PC-3 (cell line): ENCODE results near the gene TNFAIP8. TPM values are rescaled to one million over a fixed set of nuclear protein-coding genes. Genes with fewer than 3 reads are reported as not detected.

Experiments used
- ATAC-seq: fragments of 200-7000 bp; cut with Tn5 transposase; 2 replicates; pipeline ENCODE4 v1.9.1; 2020; ENCODE audit warnings: mild to moderate bottlenecking, moderate library complexity
- BruUV-seq: library from RNA; stranded (reverse); fragments of 400-500 nt; replicated peaks from 2 replicates; lab custom pipeline; 2021; lab: Mats Ljungman, UMichigan
- CTCF ChIA-PET: fragments of 300-600 bp; sonication (Branson Sonifier 250); formaldehyde crosslinking; loops from one replicate; lab custom pipeline; 2022; ENCODE audit warnings: antibody characterized with exemption; lab: Charles Lee
- POLR2A ChIA-PET: fragments of 300-600 bp; sonication (Branson Sonifier 250); formaldehyde crosslinking; loops from one replicate; lab custom pipeline; 2022; ENCODE audit warnings: antibody characterized with exemption; ENCODE audit not compliant: unreplicated experiment; lab: Charles Lee
- DNase-seq: peaks from one replicate; pipeline ENCODE4 v3.0.0-alpha.2; 2015
- H2AFZ ChIP-seq: fragments of 300-600 bp; sonication (generic); 2 replicates; pipeline ENCODE4 v1.6.0; 2016; ENCODE audit warnings: antibody characterized with exemption, low read length
- H3F3A ChIP-seq: fragments of 300-600 bp; sonication (generic); one replicate; pipeline ENCODE4 v1.6.0; 2017; ENCODE audit warnings: antibody characterized with exemption, low read length, control low read depth, mild to moderate bottlenecking; ENCODE audit not compliant: unreplicated experiment
- H3K27ac ChIP-seq: fragments of 300-600 bp; sonication (generic); 2 replicates; pipeline ENCODE4 v1.5.1; 2016; ENCODE audit warnings: mild to moderate bottlenecking, low read length
- H3K27me3 ChIP-seq: fragments of 300-600 bp; sonication (generic); 2 replicates; pipeline ENCODE4 v1.6.1; 2016; ENCODE audit warnings: low read length, mixed read lengths
- H3K36me3 ChIP-seq: fragments of 300-600 bp; sonication (generic); 2 replicates; pipeline ENCODE4 v1.6.1; 2016; ENCODE audit warnings: low read depth, mixed run types, low read length, mixed read lengths
- H3K4me1 ChIP-seq: fragments of 300-600 bp; sonication (generic); 2 replicates; pipeline ENCODE4 v1.5.1; 2016; ENCODE audit warnings: low read length; ENCODE audit not compliant: insufficient read depth
- H3K4me2 ChIP-seq: fragments of 300-600 bp; sonication (generic); 2 replicates; pipeline ENCODE4 v1.6.0; 2016; ENCODE audit warnings: low read length
- H3K4me3 ChIP-seq: fragments of 300-600 bp; sonication (generic); 2 replicates; pipeline ENCODE4 v1.5.1; 2016; ENCODE audit warnings: mild to moderate bottlenecking, low read length, mixed read lengths
- H3K79me2 ChIP-seq: fragments of 300-600 bp; sonication (generic); 2 replicates; pipeline ENCODE4 v1.6.1; 2017; ENCODE audit warnings: low read length, mixed read lengths
- H3K9ac ChIP-seq: fragments of 300-600 bp; sonication (generic); 2 replicates; pipeline ENCODE4 v1.6.0; 2016; ENCODE audit warnings: mild to moderate bottlenecking, low read length
- H3K9me2 ChIP-seq: fragments of 300-600 bp; sonication (generic); replicated peaks from 2 replicates; pipeline ENCODE4 v1.6.1; 2016; ENCODE audit warnings: mixed run types, low read length, mixed read lengths
- H3K9me3 ChIP-seq: fragments of 300-600 bp; sonication (generic); 2 replicates; pipeline ENCODE4 v1.6.1; 2016; ENCODE audit warnings: low read length, mixed read lengths
- H4K20me1 ChIP-seq: fragments of 300-600 bp; sonication (generic); 2 replicates; pipeline ENCODE4 v1.6.1; 2016; ENCODE audit warnings: low read length, mixed read lengths
- EZH2 ChIP-seq: fragments of 300-600 bp; sonication (generic); IDR thresholded peaks from one replicate; pipeline ENCODE4 v1.6.1; 2017; ENCODE audit warnings: antibody characterized with exemption, mild to moderate bottlenecking, low read length; ENCODE audit not compliant: unreplicated experiment
- EZH2phosphoT487 ChIP-seq: fragments of 300-600 bp; sonication (generic); IDR thresholded peaks from 2 replicates; pipeline ENCODE4 v1.6.1; 2018; ENCODE audit warnings: mild to moderate bottlenecking, antibody characterized with exemption, low read length, borderline replicate concordance
- intact Hi-C: fragments of 100-400 bp; cut with micrococcal nuclease; formaldehyde crosslinking; loops from 2 replicates; pipeline ENCODE4 v1.9.0; 2023
- total RNA-seq: library from RNA; depleted of rRNA; stranded (reverse); fragments of >200 nt; gene quantifications from 2 replicates; pipeline ENCODE4 v1.2.3, GENCODE V29; 2014
- TF ChIP-seq, protein P1 (sequence below): fragments of 300-600 bp; sonication (generic); conservative IDR thresholded peaks from 2 replicates; pipeline ENCODE4 v1.5.1; 2017; ENCODE audit warnings: antibody characterized with exemption, low read depth, mild to moderate bottlenecking, low read length

The TNFAIP8 gene
- total RNA-seq, 1 experiment from 2014 or later = 20.0 TPM

DNA sequence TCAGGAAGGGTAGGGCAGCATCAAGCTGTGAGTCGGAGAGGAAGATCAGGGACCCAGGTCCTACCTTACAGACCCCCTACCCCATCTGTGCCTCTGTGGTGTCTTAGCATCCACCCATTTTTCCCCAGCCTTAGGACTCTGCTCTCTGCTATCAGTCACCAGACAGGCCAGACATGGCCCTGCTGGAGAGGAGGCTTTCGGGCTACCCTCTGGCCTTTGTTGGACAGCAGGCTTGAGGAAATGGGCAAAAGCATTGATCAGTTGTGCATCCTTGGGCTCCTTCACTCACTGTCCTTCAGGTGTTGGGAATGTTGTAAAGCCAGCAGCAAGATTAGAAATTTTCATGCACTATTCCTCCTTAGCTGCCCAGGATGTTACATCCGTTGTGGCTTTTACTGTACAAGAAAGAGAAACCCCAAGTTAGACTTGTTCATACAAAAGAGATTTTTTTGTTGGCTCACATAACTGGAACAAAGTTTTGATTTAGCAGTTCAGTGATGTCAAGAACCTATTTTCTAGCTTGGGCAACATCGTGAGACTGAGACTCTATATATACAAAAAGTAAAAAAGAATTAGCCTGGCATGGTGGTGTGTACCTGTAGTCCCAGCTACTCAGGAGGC is 17.4 kb upstream of the TNFAIP8 start:
- no peaks in the 10 kb centered on the region for H3F3A ChIP-seq
- no peaks in the 10 kb centered on the region for H3K36me3 ChIP-seq
- no peak overlapping the region for H2AFZ ChIP-seq
- H3K27ac ChIP-seq = no peak overlapping the region
- POLR2A ChIA-PET = no interaction called here
- CTCF ChIA-PET = no interaction called here
- H3K27me3 ChIP-seq = no peaks in the 10 kb centered on the region
- no peaks in the 10 kb centered on the region for H4K20me1 ChIP-seq
- H3K4me1 ChIP-seq = peaks cover 3% of the 10 kb centered on the region; the same call in 1 of the 2 replicates
- no peak overlapping the region for H3K9ac ChIP-seq
- DNase-seq (no peak), ATAC-seq (no peak)
- BruUV-seq = no TSS peak
- H3K79me2 ChIP-seq = no peaks in the 10 kb centered on the region
- H3K9me2 ChIP-seq = no peaks in the 10 kb centered on the region
- TF ChIP-seq EZH2phosphoT487 (no peak), EZH2 (no peak)
- TF ChIP-seq, protein P1, sequence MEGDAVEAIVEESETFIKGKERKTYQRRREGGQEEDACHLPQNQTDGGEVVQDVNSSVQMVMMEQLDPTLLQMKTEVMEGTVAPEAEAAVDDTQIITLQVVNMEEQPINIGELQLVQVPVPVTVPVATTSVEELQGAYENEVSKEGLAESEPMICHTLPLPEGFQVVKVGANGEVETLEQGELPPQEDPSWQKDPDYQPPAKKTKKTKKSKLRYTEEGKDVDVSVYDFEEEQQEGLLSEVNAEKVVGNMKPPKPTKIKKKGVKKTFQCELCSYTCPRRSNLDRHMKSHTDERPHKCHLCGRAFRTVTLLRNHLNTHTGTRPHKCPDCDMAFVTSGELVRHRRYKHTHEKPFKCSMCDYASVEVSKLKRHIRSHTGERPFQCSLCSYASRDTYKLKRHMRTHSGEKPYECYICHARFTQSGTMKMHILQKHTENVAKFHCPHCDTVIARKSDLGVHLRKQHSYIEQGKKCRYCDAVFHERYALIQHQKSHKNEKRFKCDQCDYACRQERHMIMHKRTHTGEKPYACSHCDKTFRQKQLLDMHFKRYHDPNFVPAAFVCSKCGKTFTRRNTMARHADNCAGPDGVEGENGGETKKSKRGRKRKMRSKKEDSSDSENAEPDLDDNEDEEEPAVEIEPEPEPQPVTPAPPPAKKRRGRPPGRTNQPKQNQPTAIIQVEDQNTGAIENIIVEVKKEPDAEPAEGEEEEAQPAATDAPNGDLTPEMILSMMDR = no peak
- H3K4me3 ChIP-seq = no peak overlapping the region
- no peak overlapping the region for H3K4me2 ChIP-seq
- H3K9me3 ChIP-seq = no peaks in the 10 kb centered on the region
- intact Hi-C loops = loop anchor here (5.0 kb wide), 2 partner anchors 74 to 316 kb away; no protein-coding TSS in a partner anchor

DNA sequence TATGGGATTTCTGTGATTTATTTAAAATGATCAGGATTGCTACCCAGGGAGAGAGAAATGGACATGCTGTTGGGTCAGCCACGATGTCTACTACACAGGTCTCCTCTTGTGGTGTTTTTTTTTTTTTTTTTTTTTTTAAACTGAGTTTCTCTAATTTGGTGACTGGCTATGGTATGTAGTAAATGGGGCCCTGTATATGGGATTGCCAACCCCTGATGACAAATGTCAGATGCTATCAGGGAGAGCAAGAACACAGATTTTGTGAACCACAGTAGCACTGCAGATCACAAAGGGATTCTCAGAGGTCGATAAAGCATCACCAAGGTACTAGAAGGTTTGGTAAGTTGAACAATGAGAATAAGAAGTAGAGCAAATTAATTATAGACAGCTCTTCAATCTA is 16.5 kb upstream of the TNFAIP8 start:
- ChIA-PET CTCF (no interaction called here), POLR2A (no interaction called here)
- Histone ChIP-seq H3K79me2 (no peaks in the 10 kb centered on the region), H3K9ac (no peak overlapping the region), H3K9me2 (no peaks in the 10 kb centered on the region), H3K4me1 (peaks cover 3% of the 10 kb centered on the region; the same call in 1 of the 2 replicates), H3F3A (no peaks in the 10 kb centered on the region), H3K27me3 (no peaks in the 10 kb centered on the region), H3K27ac (no peak overlapping the region), H2AFZ (no peak overlapping the region), H3K36me3 (no peaks in the 10 kb centered on the region), H4K20me1 (no peaks in the 10 kb centered on the region), H3K4me3 (no peak overlapping the region), H3K9me3 (no peaks in the 10 kb centered on the region), H3K4me2 (no peak overlapping the region)
- intact Hi-C loops = loop anchor here (5.0 kb wide), 2 partner anchors 73 to 317 kb away; no protein-coding TSS in a partner anchor
- BruUV-seq = no TSS peak
- no peak for ATAC-seq
- TF ChIP-seq EZH2 = no peak
- TF ChIP-seq, protein P1 = no peak
- no peak for TF ChIP-seq EZH2phosphoT487
- no peak for DNase-seq

DNA sequence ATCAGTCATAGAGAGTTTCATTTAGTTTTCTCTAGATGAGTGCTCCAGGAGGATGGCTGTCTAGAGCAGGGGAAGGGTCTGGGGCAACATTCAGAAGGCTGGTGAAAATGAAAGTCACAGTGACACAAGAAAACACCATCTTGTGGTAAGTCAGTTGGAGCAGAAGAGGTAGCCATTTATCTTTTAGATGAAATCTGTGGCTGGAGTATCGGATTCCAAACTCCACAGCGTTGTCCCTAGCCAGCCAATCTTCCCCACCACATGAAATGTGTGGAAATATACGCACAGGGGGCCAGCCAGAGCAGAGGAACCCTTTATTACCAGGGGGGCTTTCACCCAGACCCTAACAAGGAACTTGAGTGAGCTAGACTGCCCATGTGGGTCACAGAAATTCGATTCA is 15.9 kb upstream of the TNFAIP8 start:
- BruUV-seq = no TSS peak

More for the DNA sequence above, 15.9 kb upstream of the TNFAIP8 start:
- Histone ChIP-seq H3K4me2 (no peak overlapping the region), H3K27ac (no peak overlapping the region), H3K4me1 (no peaks in the 10 kb centered on the region), H3K4me3 (no peak overlapping the region), H4K20me1 (no peaks in the 10 kb centered on the region), H3K27me3 (no peaks in the 10 kb centered on the region), H2AFZ (no peak overlapping the region), H3K9me3 (no peaks in the 10 kb centered on the region), H3K9ac (no peak overlapping the region), H3K9me2 (no peaks in the 10 kb centered on the region), H3F3A (no peaks in the 10 kb centered on the region), H3K36me3 (no peaks in the 10 kb centered on the region), H3K79me2 (no peaks in the 10 kb centered on the region)
- no peak for DNase-seq
- TF ChIP-seq, protein P1 = no peak
- TF ChIP-seq EZH2phosphoT487 (no peak), EZH2 (no peak)
- POLR2A ChIA-PET = no interaction called here
- CTCF ChIA-PET = no interaction called here
- no peak for ATAC-seq
- intact Hi-C loops = loop anchor here (5.0 kb wide), 2 partner anchors 72 to 318 kb away; no protein-coding TSS in a partner anchor
